ENCODE data around the gene CCBE1.
A peak's percentile ranks its signal among the peaks of the same experiment; 100 is the strongest.
"Not testable (repeated sequence)": the region's sequence is repeated elsewhere in the genome, so short reads cannot be mapped to it uniquely, and the experiment has no call there.

The CCBE1 gene

GRCh38 chr18:59697236-59697932 lies at the start of gene CCBE1:
CCBE1 (minus strand) TSS chr18:59697423.
- Mint-ChIP-seq H3K4me1 (ENCODE audit: low read depth) (peaks cover 8% of the 10 kb centered on the region), H3K27me3 (peaks cover 68% of the 10 kb centered on the region), H3K36me3 (ENCODE audit: low read depth) (no peaks in the 10 kb centered on the region), H3K9me3 (no peaks in the 10 kb centered on the region), H3K4me3 (peak within 1 kb of the TSS; percentile 46), H3K27ac (no peak within 1 kb of the TSS)
- intact Hi-C loops (cut with micrococcal nuclease): loop anchor here (5.0 kb wide), 1 partner anchor 850 kb away; no protein-coding TSS in a partner anchor

DNA sequence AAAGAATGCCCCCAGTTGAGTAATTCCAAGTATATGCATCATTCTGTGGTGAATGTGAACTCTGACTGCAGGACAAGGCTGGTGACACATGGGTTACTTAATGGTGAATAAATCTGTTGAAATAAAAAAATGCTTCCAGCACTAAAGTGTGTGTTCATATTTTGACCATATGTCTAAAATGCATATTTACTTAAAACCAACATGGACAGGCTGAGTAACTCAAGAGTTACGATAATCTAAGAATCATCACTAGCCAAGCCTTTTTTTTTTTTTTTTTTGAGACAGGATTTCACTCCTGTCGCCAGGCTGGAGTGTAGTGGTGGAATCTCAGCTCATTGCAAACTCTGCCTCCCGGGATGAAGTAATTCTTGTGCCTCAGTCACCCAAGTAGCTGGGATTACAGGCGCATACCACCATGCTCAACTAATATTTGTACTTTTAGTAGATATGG lies 47.1 kb upstream of the CCBE1 start:
- Mint-ChIP-seq H3K4me3 (no peak overlapping the region), H3K27me3 (no peaks in the 10 kb centered on the region), H3K27ac (no peak overlapping the region), H3K4me1 (ENCODE audit: low read depth) (no peaks in the 10 kb centered on the region), H3K9me3 (no peaks in the 10 kb centered on the region), H3K36me3 (ENCODE audit: low read depth) (no peaks in the 10 kb centered on the region)
- intact Hi-C loops (cut with micrococcal nuclease): no loop called here

GRCh38 chr18:59743566-59743965 lies 46.3 kb upstream of the CCBE1 start:
- no peak overlapping the region for H3K27ac Mint-ChIP-seq
- H3K36me3 Mint-ChIP-seq (ENCODE audit: low read depth): no peaks in the 10 kb centered on the region
- intact Hi-C loops (cut with micrococcal nuclease): no loop called here

DNA sequence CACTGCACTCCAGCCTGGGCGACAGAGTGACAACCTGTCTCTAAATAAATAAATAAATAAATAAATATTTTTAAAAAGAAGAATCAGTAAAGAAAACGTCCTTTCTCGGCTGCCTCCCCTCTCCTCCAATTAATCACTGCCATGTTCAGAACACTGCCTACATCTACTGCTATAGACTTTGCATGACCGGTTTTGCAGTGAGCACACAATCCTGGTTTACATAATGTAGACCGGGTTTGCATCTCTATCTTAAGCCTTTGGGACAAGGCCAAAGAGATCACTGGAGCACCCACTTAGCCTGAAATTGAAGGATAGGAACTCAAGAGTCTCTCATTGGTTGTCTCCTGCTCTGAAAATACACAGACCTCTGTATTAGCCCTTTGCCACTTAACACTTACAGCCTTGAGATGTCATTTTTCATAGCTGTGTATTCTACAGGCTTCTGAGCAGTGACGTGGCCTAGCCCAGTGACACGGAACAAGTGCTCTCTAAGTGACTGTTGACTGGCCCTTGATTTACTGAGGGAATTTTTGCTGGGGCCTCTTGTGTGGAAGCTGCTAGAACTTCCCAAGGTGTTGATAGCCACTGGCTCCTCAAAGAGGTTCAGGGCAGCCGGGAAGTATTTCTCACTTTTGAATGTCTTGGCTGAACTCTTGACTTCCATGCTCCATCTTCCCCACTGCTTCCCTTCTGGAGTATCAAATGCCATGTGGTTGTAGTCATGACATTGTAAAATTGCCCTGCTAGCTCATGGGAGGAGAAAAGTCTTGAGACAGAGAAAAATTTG lies 45.3 kb upstream of the CCBE1 start:
- Mint-ChIP-seq H3K27ac (no peak overlapping the region), H3K9me3 (peaks cover 9% of the 10 kb centered on the region), H3K36me3 (ENCODE audit: low read depth) (no peaks in the 10 kb centered on the region), H3K4me1 (ENCODE audit: low read depth) (no peaks in the 10 kb centered on the region), H3K4me3 (no peak overlapping the region), H3K27me3 (no peaks in the 10 kb centered on the region)
- intact Hi-C loops (cut with micrococcal nuclease): no loop called here

More at GRCh38 chr18:59743566-59743965, 46.3 kb upstream of the CCBE1 start:
- H3K27me3 Mint-ChIP-seq: no peaks in the 10 kb centered on the region
- no peaks in the 10 kb centered on the region for H3K4me1 Mint-ChIP-seq (ENCODE audit: low read depth)
- no peak overlapping the region for H3K4me3 Mint-ChIP-seq
- peaks cover 6% of the 10 kb centered on the region for H3K9me3 Mint-ChIP-seq

DNA sequence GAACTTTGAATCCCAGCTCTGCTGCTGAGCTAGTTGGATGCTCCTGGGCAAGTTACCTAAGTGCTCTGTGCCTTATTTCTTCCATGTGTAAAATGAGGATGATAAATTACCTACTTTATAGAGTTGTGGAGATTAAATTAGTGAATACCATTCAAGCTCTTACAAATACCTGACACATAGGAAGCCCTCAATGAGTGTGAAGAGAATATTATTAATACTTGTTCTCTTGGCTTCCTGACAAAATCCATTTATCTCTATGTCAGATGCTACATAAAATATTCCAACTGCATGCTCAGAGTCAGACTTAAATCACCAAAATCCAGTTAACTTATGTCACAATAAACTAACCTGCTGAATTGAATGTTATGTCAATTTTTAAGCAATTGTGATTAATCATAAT lies 42.9 kb upstream of the CCBE1 start:
- Mint-ChIP-seq H3K36me3 (ENCODE audit: low read depth) (no peaks in the 10 kb centered on the region), H3K9me3 (peaks cover 9% of the 10 kb centered on the region), H3K4me3 (no peak overlapping the region), H3K4me1 (ENCODE audit: low read depth) (no peaks in the 10 kb centered on the region), H3K27ac (no peak overlapping the region), H3K27me3 (no peaks in the 10 kb centered on the region)
- intact Hi-C loops (cut with micrococcal nuclease): no loop called here

- intact Hi-C loops (cut with micrococcal nuclease): no loop called here
- Mint-ChIP-seq H3K27me3 (no peaks in the 10 kb centered on the region), H3K27ac (no peak overlapping the region), H3K9me3 (peaks cover 9% of the 10 kb centered on the region), H3K4me1 (ENCODE audit: low read depth) (no peaks in the 10 kb centered on the region), H3K36me3 (ENCODE audit: low read depth) (no peaks in the 10 kb centered on the region), H3K4me3 (no peak overlapping the region)
These were observed 40.6 kb upstream of the CCBE1 start for GRCh38 chr18:59737776-59738300.

GRCh38 chr18:59737335-59737734 lies 40.1 kb upstream of the CCBE1 start:
- H3K36me3 Mint-ChIP-seq (ENCODE audit: low read depth); H3K4me3 Mint-ChIP-seq; H3K4me1 Mint-ChIP-seq (ENCODE audit: low read depth); H3K9me3 Mint-ChIP-seq; H3K27me3 Mint-ChIP-seq; H3K27ac Mint-ChIP-seq; intact Hi-C loops (cut with micrococcal nuclease): not testable (repeated sequence)

GRCh38 chr18:59736061-59736460 lies 38.8 kb upstream of the CCBE1 start:
- no peaks in the 10 kb centered on the region for H3K4me1 Mint-ChIP-seq (ENCODE audit: low read depth)
- intact Hi-C loops (cut with micrococcal nuclease): no loop called here
- no peaks in the 10 kb centered on the region for H3K27me3 Mint-ChIP-seq
- H3K9me3 Mint-ChIP-seq: peaks cover 9% of the 10 kb centered on the region
- H3K27ac Mint-ChIP-seq: no peak overlapping the region
- H3K4me3 Mint-ChIP-seq: no peak overlapping the region
- H3K36me3 Mint-ChIP-seq (ENCODE audit: low read depth): no peaks in the 10 kb centered on the region

- Mint-ChIP-seq H3K27me3 (no peaks in the 10 kb centered on the region), H3K36me3 (ENCODE audit: low read depth) (no peaks in the 10 kb centered on the region), H3K4me1 (ENCODE audit: low read depth) (no peaks in the 10 kb centered on the region), H3K27ac (no peak overlapping the region), H3K9me3 (peaks cover 9% of the 10 kb centered on the region), H3K4me3 (no peak overlapping the region)
- intact Hi-C loops (cut with micrococcal nuclease): no loop called here
These were observed 38.1 kb upstream of the CCBE1 start for GRCh38 chr18:59735269-59735860.

GRCh38 chr18:59733421-59733820 lies 36.2 kb upstream of the CCBE1 start:
- no peak overlapping the region for H3K27ac Mint-ChIP-seq

DNA sequence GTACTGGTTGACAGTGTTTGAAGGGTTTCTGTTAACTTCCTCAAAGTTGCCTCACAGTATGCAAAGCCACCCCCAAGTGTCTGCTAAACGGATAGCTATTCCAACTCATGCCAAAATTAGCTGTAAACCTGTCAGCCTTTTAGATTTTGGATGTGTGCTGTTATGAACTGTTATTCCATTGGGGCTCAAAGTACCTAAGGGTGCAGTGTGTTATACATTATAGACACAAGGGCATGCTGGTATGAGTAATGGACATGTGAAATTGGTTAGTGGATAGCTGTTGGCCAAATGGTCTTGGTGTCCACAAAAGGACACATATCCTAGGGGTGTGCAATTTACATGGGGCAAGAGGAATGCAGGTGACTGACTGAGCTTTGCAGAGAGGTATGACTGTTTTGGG lies 33.7 kb upstream of the CCBE1 start:
- Mint-ChIP-seq H3K4me3 (no peak overlapping the region), H3K27ac (no peak overlapping the region), H3K9me3 (no peaks in the 10 kb centered on the region), H3K27me3 (no peaks in the 10 kb centered on the region), H3K36me3 (ENCODE audit: low read depth) (no peaks in the 10 kb centered on the region), H3K4me1 (ENCODE audit: low read depth) (no peaks in the 10 kb centered on the region)
- intact Hi-C loops (cut with micrococcal nuclease): no loop called here

More at GRCh38 chr18:59733421-59733820, 36.2 kb upstream of the CCBE1 start:
- Mint-ChIP-seq H3K27me3 (no peaks in the 10 kb centered on the region), H3K36me3 (ENCODE audit: low read depth) (no peaks in the 10 kb centered on the region), H3K4me1 (ENCODE audit: low read depth) (no peaks in the 10 kb centered on the region), H3K4me3 (no peak overlapping the region), H3K9me3 (peaks cover 2% of the 10 kb centered on the region)
- intact Hi-C loops (cut with micrococcal nuclease): no loop called here

- intact Hi-C loops (cut with micrococcal nuclease): no loop called here
- Mint-ChIP-seq H3K27me3 (no peaks in the 10 kb centered on the region), H3K27ac (no peak overlapping the region), H3K36me3 (ENCODE audit: low read depth) (no peaks in the 10 kb centered on the region), H3K4me1 (ENCODE audit: low read depth) (no peaks in the 10 kb centered on the region), H3K4me3 (no peak overlapping the region), H3K9me3 (no peaks in the 10 kb centered on the region)
These were observed 32.6 kb upstream of the CCBE1 start for GRCh38 chr18:59729781-59730180.

DNA sequence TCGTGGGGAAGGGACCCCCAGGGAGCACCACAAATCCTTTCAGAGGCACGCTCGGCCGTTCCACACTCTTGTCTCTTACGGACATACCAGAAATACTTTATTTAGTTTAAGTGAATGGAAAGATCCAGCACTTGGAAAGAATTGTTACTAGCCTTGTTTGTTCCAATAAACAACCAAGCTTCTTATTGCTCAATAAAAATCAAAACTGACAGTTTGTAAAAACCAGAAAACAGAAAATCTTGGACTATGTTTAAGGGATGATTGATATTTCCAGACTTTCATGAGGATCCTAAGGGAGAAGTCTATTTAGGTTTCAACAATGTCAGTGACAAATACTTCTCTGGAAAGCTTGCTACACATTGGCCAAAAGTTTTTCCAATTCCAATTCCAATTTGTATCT lies 31.6 kb upstream of the CCBE1 start:
- no peak overlapping the region for H3K27ac Mint-ChIP-seq
- H3K4me3 Mint-ChIP-seq: no peak overlapping the region
- no peaks in the 10 kb centered on the region for H3K27me3 Mint-ChIP-seq
- H3K36me3 Mint-ChIP-seq (ENCODE audit: low read depth): no peaks in the 10 kb centered on the region
- H3K4me1 Mint-ChIP-seq (ENCODE audit: low read depth): no peaks in the 10 kb centered on the region
- H3K9me3 Mint-ChIP-seq: no peaks in the 10 kb centered on the region
- intact Hi-C loops (cut with micrococcal nuclease): no loop called here

DNA sequence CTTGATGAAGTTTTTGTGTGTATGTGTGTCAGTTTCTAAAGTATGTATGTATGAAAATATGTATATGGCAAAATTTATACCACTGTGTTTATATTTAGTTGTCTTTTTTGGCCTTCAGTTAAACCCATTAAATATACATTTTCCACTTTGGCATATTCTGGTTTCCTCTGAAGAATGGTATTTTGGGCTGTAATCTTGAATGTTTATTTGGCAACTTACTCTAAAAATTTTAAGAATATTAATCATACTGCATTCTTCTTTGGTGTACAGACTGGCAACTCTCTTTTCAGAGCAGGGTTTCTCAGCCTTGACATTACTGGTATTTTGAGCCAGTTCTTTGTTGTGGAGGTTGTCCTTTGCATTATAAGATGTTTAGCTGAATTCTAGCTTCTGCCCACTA lies 27.9 kb upstream of the CCBE1 start:
- Mint-ChIP-seq H3K4me3 (no peak overlapping the region), H3K27me3 (no peaks in the 10 kb centered on the region), H3K36me3 (ENCODE audit: low read depth) (no peaks in the 10 kb centered on the region), H3K4me1 (ENCODE audit: low read depth) (no peaks in the 10 kb centered on the region), H3K27ac (no peak overlapping the region), H3K9me3 (no peaks in the 10 kb centered on the region)
- intact Hi-C loops (cut with micrococcal nuclease): no loop called here

All from dendritic cell treated with granulocyte-macrophage colony-stimulating factor and Interleukin-4, amounts not matched to agents 40 ng/mL and 50 ng/mL, for 4 days (primary cell).